Measurements from ENCODE around the gene HLF.

GRCh38 chr17:55281649-55282378 lies 17.1 kb downstream of the HLF start:
- TF ChIP-seq CTCF (IDR thresholded peaks at IDR 0.05; ENCODE audit: low read length) (no peak), EZH2 (optimal IDR thresholded peaks at IDR 0.05; ENCODE audit: low read depth, low read length) (no peak), EZH2phosphoT487 (IDR thresholded peaks at IDR 0.05; ENCODE audit: low read length) (no peak)

Data from MM.1S (cell line).